SK-N-SH treated with all-trans-retinoic acid at 6 μM for 48 hours (cell line): ENCODE data around the gene ZC3H10.
A peak's percentile ranks its signal among the peaks of the same experiment; 100 is the strongest.
"Not testable (repeated sequence)": the region's sequence is repeated elsewhere in the genome, so short reads cannot be mapped to it uniquely, and the experiment has no call there.

ENCODE experiments used
- ATAC-seq: fragments of 200-7000 bp; cut with Tn5 transposase; 3 replicates; pipeline ENCODE4 v1.9.1; 2020; ENCODE audit warnings: mild to moderate bottlenecking, moderate library complexity
- ARNTL ChIP-seq: fragments of 450-650 bp; formaldehyde crosslinking; IDR thresholded peaks from 2 replicates; pipeline ENCODE4 v1.5.0; 2020; ENCODE audit warnings: low read depth, mild to moderate bottlenecking, moderate library complexity, borderline replicate concordance
- CSDC2 ChIP-seq: fragments of 250-450 bp; sonication (Bioruptor Pico); IDR thresholded peaks from 2 replicates; pipeline ENCODE4 v1.5.0; 2020; ENCODE audit warnings: mild to moderate bottlenecking, moderate library complexity
- OSR1 ChIP-seq: fragments of 250-450 bp; sonication (Bioruptor Pico); IDR thresholded peaks from 2 replicates; pipeline ENCODE4 v1.8.0; 2022; ENCODE audit warnings: moderate library complexity, mild to moderate bottlenecking, inconsistent platforms
- PPARA ChIP-seq: fragments of 250-450 bp; sonication (Bioruptor Pico); IDR thresholded peaks from 2 replicates; pipeline ENCODE4 v1.5.0; 2020; ENCODE audit warnings: mild to moderate bottlenecking, borderline replicate concordance
- SNAI2 ChIP-seq: fragments of 250-450 bp; sonication (Bioruptor Pico); IDR thresholded peaks from 2 replicates; pipeline ENCODE4 v1.5.0; 2020; ENCODE audit warnings: mild to moderate bottlenecking, moderate library complexity
- TCF4 ChIP-seq: fragments of 250-450 bp; sonication (Bioruptor Pico); IDR thresholded peaks from 2 replicates; pipeline ENCODE4 v1.8.0; 2021; ENCODE audit warnings: mild to moderate bottlenecking, moderate library complexity, borderline replicate concordance
- ZFP3 ChIP-seq: fragments of 250-450 bp; sonication (Bioruptor Pico); IDR thresholded peaks from 2 replicates; pipeline ENCODE4 v1.5.0; 2020; ENCODE audit warnings: mild to moderate bottlenecking, moderate library complexity
- ZFP30 ChIP-seq: fragments of 450-650 bp; formaldehyde crosslinking; IDR thresholded peaks from 2 replicates; pipeline ENCODE4 v1.5.0; 2022; ENCODE audit warnings: mild to moderate bottlenecking, moderate library complexity
- ZNF565 ChIP-seq: fragments of 450-650 bp; formaldehyde crosslinking; conservative IDR thresholded peaks from 2 replicates; pipeline ENCODE4 v1.5.0; 2020; ENCODE audit warnings: low read depth, mild to moderate bottlenecking, moderate library complexity
- ZNF8 ChIP-seq: fragments of 450-650 bp; formaldehyde crosslinking; IDR thresholded peaks from 2 replicates; pipeline ENCODE4 v1.5.0; 2020; ENCODE audit warnings: mild to moderate bottlenecking, moderate library complexity
- TF ChIP-seq, protein P1 (sequence below): fragments of 250-450 bp; sonication (Bioruptor Pico); IDR thresholded peaks from 2 replicates; pipeline ENCODE4 v1.5.1; 2021; ENCODE audit warnings: mild to moderate bottlenecking, moderate library complexity
- TF ChIP-seq, protein P2 (sequence below): fragments of 250-450 bp; sonication (Bioruptor Pico); IDR thresholded peaks from 2 replicates; pipeline ENCODE4 v1.8.0; 2020; ENCODE audit warnings: mild to moderate bottlenecking, moderate library complexity, borderline replicate concordance
- TF ChIP-seq, protein P3 (sequence below): fragments of 250-450 bp; sonication (Bioruptor Pico); IDR thresholded peaks from 2 replicates; pipeline ENCODE4 v1.8.0; 2021; ENCODE audit warnings: low read depth, mild to moderate bottlenecking, moderate library complexity, borderline replicate concordance
- TF ChIP-seq, protein P4 (sequence below): fragments of 250-450 bp; sonication (Bioruptor Pico); IDR thresholded peaks from 2 replicates; pipeline ENCODE4 v1.5.0; 2020; ENCODE audit warnings: mild to moderate bottlenecking, moderate library complexity

Gene ZC3H10

DNA sequence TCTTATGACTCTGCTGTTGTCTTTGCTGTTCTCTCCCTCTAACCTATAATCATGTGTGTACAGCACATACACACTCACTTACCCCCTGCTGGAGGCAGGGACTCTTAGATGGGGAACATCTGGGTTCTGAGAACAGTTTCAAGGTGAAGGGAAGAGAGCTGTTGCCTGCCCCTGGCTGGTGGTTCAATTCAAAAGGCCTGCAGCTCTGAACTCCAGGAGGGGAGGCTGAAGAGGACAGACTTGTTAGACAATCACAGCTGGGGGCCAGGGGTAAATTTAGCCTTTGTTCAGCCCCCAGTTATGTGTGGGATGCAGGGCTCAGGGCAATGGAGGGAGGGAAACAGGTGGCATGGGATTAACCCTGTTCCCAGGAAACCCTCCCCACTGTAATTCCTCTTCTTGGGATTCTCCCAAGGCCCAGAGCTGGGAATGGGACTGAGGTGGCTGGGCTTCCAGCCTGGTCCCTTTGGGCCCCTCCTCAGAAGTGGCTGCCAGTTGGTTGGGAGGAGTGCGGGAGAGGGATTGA lies 36.2 kb downstream of the ZC3H10 start:
- no peak for ATAC-seq
- TF ChIP-seq, protein P1, sequence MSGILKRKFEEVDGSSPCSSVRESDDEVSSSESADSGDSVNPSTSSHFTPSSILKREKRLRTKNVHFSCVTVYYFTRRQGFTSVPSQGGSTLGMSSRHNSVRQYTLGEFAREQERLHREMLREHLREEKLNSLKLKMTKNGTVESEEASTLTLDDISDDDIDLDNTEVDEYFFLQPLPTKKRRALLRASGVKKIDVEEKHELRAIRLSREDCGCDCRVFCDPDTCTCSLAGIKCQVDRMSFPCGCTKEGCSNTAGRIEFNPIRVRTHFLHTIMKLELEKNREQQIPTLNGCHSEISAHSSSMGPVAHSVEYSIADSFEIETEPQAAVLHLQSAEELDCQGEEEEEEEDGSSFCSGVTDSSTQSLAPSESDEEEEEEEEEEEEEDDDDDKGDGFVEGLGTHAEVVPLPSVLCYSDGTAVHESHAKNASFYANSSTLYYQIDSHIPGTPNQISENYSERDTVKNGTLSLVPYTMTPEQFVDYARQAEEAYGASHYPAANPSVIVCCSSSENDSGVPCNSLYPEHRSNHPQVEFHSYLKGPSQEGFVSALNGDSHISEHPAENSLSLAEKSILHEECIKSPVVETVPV, result no peak
- no peak for TF ChIP-seq ARNTL (CRISPR knock-in tag)
- TF ChIP-seq ZFP3 (CRISPR knock-in tag), result no peak
- TF ChIP-seq ZFP30 (CRISPR knock-in tag), result no peak
- TF ChIP-seq, protein P2, sequence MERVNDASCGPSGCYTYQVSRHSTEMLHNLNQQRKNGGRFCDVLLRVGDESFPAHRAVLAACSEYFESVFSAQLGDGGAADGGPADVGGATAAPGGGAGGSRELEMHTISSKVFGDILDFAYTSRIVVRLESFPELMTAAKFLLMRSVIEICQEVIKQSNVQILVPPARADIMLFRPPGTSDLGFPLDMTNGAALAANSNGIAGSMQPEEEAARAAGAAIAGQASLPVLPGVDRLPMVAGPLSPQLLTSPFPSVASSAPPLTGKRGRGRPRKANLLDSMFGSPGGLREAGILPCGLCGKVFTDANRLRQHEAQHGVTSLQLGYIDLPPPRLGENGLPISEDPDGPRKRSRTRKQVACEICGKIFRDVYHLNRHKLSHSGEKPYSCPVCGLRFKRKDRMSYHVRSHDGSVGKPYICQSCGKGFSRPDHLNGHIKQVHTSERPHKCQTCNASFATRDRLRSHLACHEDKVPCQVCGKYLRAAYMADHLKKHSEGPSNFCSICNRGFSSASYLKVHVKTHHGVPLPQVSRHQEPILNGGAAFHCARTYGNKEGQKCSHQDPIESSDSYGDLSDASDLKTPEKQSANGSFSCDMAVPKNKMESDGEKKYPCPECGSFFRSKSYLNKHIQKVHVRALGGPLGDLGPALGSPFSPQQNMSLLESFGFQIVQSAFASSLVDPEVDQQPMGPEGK (CRISPR knock-in tag), result no peak
- no peak for TF ChIP-seq ZNF8 (CRISPR knock-in tag)
- TF ChIP-seq, protein P3, sequence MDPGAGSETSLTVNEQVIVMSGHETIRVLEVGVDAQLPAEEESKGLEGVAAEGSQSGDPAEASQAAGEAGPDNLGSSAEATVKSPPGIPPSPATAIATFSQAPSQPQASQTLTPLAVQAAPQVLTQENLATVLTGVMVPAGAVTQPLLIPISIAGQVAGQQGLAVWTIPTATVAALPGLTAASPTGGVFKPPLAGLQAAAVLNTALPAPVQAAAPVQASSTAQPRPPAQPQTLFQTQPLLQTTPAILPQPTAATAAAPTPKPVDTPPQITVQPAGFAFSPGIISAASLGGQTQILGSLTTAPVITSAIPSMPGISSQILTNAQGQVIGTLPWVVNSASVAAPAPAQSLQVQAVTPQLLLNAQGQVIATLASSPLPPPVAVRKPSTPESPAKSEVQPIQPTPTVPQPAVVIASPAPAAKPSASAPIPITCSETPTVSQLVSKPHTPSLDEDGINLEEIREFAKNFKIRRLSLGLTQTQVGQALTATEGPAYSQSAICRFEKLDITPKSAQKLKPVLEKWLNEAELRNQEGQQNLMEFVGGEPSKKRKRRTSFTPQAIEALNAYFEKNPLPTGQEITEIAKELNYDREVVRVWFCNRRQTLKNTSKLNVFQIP (CRISPR knock-in tag), result no peak
- TF ChIP-seq CSDC2 (CRISPR knock-in tag), result no peak
- TF ChIP-seq, all 23 proteins: peak for 0

DNA sequence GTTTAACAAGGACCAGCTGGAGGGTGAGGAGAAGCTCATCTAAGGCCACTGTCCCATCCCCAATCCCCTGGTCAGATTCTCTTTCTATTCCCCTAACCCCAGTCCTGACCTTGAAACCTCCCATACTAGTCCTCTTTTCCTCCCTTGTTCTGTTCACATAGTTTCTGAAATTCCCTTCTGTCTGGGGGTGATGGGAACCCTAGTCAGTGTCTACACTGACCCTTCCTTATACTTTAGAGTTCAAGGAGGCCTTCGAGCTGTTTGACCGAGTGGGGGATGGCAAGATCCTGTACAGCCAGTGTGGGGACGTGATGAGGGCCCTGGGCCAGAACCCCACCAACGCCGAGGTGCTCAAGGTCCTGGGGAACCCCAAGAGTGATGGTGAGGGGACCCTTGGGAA lies 36.8 kb downstream of the ZC3H10 start:
- no peak for ATAC-seq
- TF ChIP-seq, protein P1, result no peak
- TF ChIP-seq, protein P4, sequence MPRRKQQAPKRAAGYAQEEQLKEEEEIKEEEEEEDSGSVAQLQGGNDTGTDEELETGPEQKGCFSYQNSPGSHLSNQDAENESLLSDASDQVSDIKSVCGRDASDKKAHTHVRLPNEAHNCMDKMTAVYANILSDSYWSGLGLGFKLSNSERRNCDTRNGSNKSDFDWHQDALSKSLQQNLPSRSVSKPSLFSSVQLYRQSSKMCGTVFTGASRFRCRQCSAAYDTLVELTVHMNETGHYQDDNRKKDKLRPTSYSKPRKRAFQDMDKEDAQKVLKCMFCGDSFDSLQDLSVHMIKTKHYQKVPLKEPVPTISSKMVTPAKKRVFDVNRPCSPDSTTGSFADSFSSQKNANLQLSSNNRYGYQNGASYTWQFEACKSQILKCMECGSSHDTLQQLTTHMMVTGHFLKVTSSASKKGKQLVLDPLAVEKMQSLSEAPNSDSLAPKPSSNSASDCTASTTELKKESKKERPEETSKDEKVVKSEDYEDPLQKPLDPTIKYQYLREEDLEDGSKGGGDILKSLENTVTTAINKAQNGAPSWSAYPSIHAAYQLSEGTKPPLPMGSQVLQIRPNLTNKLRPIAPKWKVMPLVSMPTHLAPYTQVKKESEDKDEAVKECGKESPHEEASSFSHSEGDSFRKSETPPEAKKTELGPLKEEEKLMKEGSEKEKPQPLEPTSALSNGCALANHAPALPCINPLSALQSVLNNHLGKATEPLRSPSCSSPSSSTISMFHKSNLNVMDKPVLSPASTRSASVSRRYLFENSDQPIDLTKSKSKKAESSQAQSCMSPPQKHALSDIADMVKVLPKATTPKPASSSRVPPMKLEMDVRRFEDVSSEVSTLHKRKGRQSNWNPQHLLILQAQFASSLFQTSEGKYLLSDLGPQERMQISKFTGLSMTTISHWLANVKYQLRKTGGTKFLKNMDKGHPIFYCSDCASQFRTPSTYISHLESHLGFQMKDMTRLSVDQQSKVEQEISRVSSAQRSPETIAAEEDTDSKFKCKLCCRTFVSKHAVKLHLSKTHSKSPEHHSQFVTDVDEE (CRISPR knock-in tag), result no peak
- no peak for TF ChIP-seq PPARA (CRISPR knock-in tag)
- TF ChIP-seq TCF4 (CRISPR knock-in tag), result no peak

DNA sequence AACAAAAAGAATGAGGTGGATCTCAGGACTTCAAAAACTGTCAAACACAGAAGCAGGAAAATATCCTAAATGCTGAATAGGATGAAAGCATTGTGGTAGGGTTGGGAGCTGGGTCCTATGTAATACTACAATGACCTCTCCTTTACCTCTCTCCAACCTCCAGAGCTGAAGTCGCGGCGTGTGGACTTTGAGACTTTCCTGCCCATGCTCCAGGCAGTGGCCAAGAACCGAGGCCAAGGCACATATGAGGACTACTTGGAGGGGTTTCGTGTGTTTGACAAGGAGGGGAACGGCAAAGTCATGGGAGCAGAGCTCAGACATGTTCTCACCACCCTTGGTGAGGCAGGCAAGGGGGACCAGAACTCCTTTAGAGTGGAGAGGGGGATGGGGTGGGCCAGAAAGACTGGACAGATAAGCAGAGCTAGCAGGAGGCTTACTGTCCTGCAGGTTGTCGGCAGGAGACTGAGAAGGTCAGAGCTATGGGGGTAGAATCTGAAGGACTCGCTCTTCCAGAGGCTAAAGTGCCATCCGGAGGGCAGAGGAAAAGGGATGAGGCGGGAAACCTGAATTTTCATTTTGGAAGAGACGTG lies 37.3 kb downstream of the ZC3H10 start:
- TF ChIP-seq OSR1, result no peak
- TF ChIP-seq, all 23 proteins: peak for 0
- no peak for ATAC-seq

DNA sequence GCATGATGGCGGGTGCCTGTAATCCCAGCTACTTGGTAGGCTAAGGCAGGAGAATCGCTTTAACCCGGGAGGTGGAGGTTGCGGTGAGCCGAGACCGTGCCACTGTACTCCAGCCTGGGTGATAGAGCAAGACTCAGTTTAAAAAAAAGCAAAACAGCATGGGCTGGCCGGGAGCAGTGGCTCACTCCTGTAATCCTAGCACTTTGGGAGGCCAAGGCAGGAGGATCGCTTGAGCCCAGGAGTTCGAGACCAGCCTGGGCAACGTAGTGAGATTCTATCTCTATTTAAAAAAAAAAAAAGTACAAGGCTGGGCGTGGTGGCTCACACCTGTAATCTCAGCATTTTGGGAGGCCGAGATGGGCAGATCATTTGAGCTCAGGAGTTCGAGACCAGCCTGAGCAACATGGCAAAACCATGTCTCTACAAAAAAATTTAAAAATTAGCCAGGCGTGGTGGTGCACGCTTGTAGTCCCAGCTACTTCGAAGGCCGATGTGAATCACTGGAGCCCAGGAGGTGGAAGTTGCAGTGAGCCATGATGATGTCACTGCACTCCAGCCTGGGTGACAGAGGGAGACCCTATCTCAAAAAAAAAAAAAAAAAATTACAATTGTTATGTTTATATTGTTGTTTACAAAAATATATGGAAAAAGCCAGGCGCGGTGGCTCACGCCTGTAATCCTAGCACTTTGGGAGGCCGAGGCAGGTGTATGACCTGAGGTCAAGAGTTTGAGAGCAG lies 38.6 kb downstream of the ZC3H10 start:
- not testable (repeated sequence) for ATAC-seq

DNA sequence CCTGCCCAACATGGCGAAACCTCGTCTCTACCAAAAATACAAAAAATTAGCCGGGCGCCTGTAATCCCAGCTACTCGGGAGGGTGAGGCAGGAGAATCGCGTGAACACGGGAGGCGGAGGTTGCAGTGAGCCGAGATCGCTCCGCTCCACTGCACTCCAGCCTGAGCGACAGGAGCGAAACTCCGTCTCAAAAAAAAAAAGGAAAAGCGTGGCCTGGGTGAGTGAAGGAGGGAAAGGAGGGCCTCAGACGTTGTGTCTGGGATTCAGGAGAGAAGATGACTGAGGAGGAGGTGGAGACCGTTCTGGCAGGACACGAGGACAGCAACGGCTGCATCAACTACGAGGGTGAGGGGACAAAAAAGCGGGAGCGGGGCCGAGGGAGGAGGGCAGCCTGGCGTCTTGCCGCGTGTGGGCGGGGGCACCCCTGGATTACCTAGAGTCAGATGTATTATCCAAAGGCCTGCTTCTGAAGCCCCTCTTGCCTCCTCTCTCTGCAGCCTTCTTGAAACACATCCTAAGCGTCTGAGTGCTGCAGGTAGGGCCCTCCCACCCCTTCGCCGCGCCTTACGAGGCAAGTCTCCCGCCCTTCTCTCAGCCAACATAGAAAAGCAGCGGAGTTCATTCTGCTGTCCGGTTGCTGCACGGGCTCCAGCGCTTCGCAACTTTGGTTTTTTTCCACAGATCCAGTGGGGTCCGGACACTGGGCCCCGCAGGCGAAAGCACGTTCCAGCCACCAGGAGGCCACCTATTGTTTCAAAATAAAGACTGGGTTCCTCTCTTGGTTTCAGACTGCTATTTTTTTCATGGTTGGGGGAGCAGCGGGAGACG lies 39.3 kb downstream of the ZC3H10 start:
- peak; percentile 58 for ATAC-seq
- TF ChIP-seq, protein P1, result no peak
- TF ChIP-seq ZFP3 (CRISPR knock-in tag), result no peak
- no peak for TF ChIP-seq SNAI2 (CRISPR knock-in tag)
- TF ChIP-seq, protein P3 (CRISPR knock-in tag), result no peak
- no peak for TF ChIP-seq ZNF565 (CRISPR knock-in tag)
- TF ChIP-seq, protein P2 (CRISPR knock-in tag), result peak; percentile 73; the same call in 1 of the 2 replicates
